HEK293 (cell line): Measurements from ENCODE around the gene OLR1.

Experiments
- CTCF ChIA-PET: fragments of 350-600 bp; formaldehyde crosslinking; extraction: SDS; loops from one replicate; lab custom pipeline; 2021; ENCODE audit warnings: antibody characterized with exemption; lab: Yijun Ruan, JAX
- POLR2A ChIA-PET: fragments of 300-600 bp; formaldehyde crosslinking; extraction: SDS; loops from one replicate; lab custom pipeline; 2020; ENCODE audit warnings: antibody characterized with exemption, inconsistent platforms; lab: Yijun Ruan, JAX
- H3K27ac ChIP-seq: fragments of 200-500 bp; sonication (Bioruptor generic); 2 replicates; pipeline ENCODE4 v1.5.1; 2014; ENCODE audit warnings: low read depth, low read length, control low read depth, inconsistent platforms; ENCODE audit errors: extremely low read depth
- H3K36me3 ChIP-seq, 2 experiments: fragments of 200-500 bp in 1 of 2; sonication (Bioruptor generic) in 1 of 2; 1 replicate in 1 of 2; 2 replicates in 1 of 2; pipeline ENCODE4 v1.5.1; 2014 to 2017; ENCODE audit warnings: inconsistent platforms in 2 of 2, low read length in 2 of 2; ENCODE audit not compliant: control insufficient read depth in 2 of 2, insufficient read depth in 1 of 2
- H3K4me1 ChIP-seq: fragments of 200-500 bp; sonication (Bioruptor generic); 2 replicates; pipeline ENCODE4 v1.5.1; 2014; ENCODE audit warnings: mild to moderate bottlenecking, low read length, inconsistent platforms; ENCODE audit not compliant: control insufficient read depth, insufficient read depth
- H3K4me3 ChIP-seq: 2 replicates; pipeline ENCODE4 v1.5.1; 2011; ENCODE audit warnings: low read depth, mild to moderate bottlenecking, control low read depth, low read length, moderate library complexity
- H3K9me3 ChIP-seq: fragments of 200-500 bp; sonication (Bioruptor generic); 2 replicates; pipeline ENCODE4 v1.5.1; 2014; ENCODE audit warnings: low read depth, low read length, inconsistent platforms; ENCODE audit not compliant: control insufficient read depth, insufficient read depth
- GLI4 ChIP-seq: fragments of 450-650 bp; formaldehyde crosslinking; IDR thresholded peaks from 2 replicates; pipeline ENCODE4 v1.5.1; 2016; ENCODE audit warnings: missing biosample characterization, missing genetic modification characterization
- HOXA7 ChIP-seq: sonication (generic); formaldehyde crosslinking; IDR thresholded peaks from 2 replicates; pipeline ENCODE4 v1.8.1; 2022; ENCODE audit warnings: missing genetic modification reagents, borderline replicate concordance
- INSM2 ChIP-seq: fragments of 450-650 bp; formaldehyde crosslinking; IDR thresholded peaks from 2 replicates; pipeline ENCODE4 v1.5.1; 2016; ENCODE audit warnings: missing biosample characterization, missing genetic modification characterization
- KLF10 ChIP-seq: fragments of 450-650 bp; IDR thresholded peaks from 2 replicates; pipeline ENCODE4 v1.5.1; 2018; ENCODE audit warnings: missing biosample characterization, mild to moderate bottlenecking, missing genetic modification characterization
- KLF7 ChIP-seq: fragments of 450-650 bp; formaldehyde crosslinking; IDR thresholded peaks from 2 replicates; pipeline ENCODE4 v1.5.1; 2016; ENCODE audit warnings: missing biosample characterization, missing genetic modification characterization, borderline replicate concordance
- MYNN ChIP-seq: fragments of 450-650 bp; formaldehyde crosslinking; IDR thresholded peaks from 2 replicates; pipeline ENCODE4 v1.5.1; 2016; ENCODE audit warnings: missing biosample characterization, missing genetic modification characterization, borderline replicate concordance
- MZF1 ChIP-seq: fragments of 450-650 bp; formaldehyde crosslinking; IDR thresholded peaks from 2 replicates; pipeline ENCODE4 v1.5.1; 2017; ENCODE audit warnings: missing biosample characterization, missing genetic modification characterization, borderline replicate concordance
- RBAK ChIP-seq: fragments of 450-650 bp; formaldehyde crosslinking; IDR thresholded peaks from 2 replicates; pipeline ENCODE4 v1.5.1; 2016; ENCODE audit warnings: missing biosample characterization, missing genetic modification characterization
- REST ChIP-seq: fragments of 450-650 bp; formaldehyde crosslinking; IDR thresholded peaks from 2 replicates; pipeline ENCODE4 v1.5.1; 2016; ENCODE audit warnings: missing biosample characterization, missing genetic modification characterization
- ZBTB6 ChIP-seq: fragments of 450-650 bp; formaldehyde crosslinking; IDR thresholded peaks from 2 replicates; pipeline ENCODE4 v1.5.1; 2017; ENCODE audit warnings: missing biosample characterization, missing genetic modification characterization
- ZFP69B ChIP-seq: fragments of 450-650 bp; formaldehyde crosslinking; IDR thresholded peaks from 2 replicates; pipeline ENCODE4 v1.5.1; 2016; ENCODE audit warnings: missing biosample characterization, missing genetic modification characterization
- ZNF157 ChIP-seq: fragments of 450-650 bp; formaldehyde crosslinking; IDR thresholded peaks from 2 replicates; pipeline ENCODE4 v1.5.1; 2016; ENCODE audit warnings: missing biosample characterization, missing genetic modification characterization
- ZNF184 ChIP-seq: fragments of 450-650 bp; IDR thresholded peaks from 2 replicates; pipeline ENCODE4 v1.5.1; 2018; ENCODE audit warnings: missing biosample characterization, mild to moderate bottlenecking, missing genetic modification characterization
- ZNF404 ChIP-seq: fragments of 450-650 bp; formaldehyde crosslinking; IDR thresholded peaks from 2 replicates; pipeline ENCODE4 v1.5.1; 2017; ENCODE audit warnings: missing biosample characterization, missing genetic modification characterization
- ZNF488 ChIP-seq: fragments of 450-650 bp; formaldehyde crosslinking; IDR thresholded peaks from 2 replicates; pipeline ENCODE4 v1.5.1; 2016; ENCODE audit warnings: missing biosample characterization, missing genetic modification characterization
- ZNF529 ChIP-seq: fragments of 450-650 bp; formaldehyde crosslinking; IDR thresholded peaks from 2 replicates; pipeline ENCODE4 v1.5.1; 2017; ENCODE audit warnings: missing genetic modification characterization, missing biosample characterization; ENCODE audit not compliant: insufficient replicate concordance
- ZNF544 ChIP-seq: fragments of 450-650 bp; formaldehyde crosslinking; IDR thresholded peaks from 2 replicates; pipeline ENCODE4 v1.5.0; 2017; ENCODE audit warnings: missing biosample characterization, missing genetic modification characterization
- ZNF548 ChIP-seq: fragments of 450-650 bp; formaldehyde crosslinking; IDR thresholded peaks from 2 replicates; pipeline ENCODE4 v1.5.1; 2016; ENCODE audit warnings: missing biosample characterization, missing genetic modification characterization
- ZNF561 ChIP-seq: fragments of 450-650 bp; IDR thresholded peaks from 2 replicates; pipeline ENCODE4 v1.5.1; 2018; ENCODE audit warnings: missing biosample characterization, missing genetic modification characterization, borderline replicate concordance
- ZNF621 ChIP-seq: fragments of 450-650 bp; formaldehyde crosslinking; IDR thresholded peaks from 2 replicates; pipeline ENCODE4 v1.5.1; 2017; ENCODE audit warnings: missing biosample characterization, missing genetic modification characterization
- ZNF692 ChIP-seq: fragments of 450-650 bp; formaldehyde crosslinking; IDR thresholded peaks from 2 replicates; pipeline ENCODE4 v1.5.1; 2016; ENCODE audit warnings: missing biosample characterization, missing genetic modification characterization
- ZNF747 ChIP-seq: fragments of 450-650 bp; formaldehyde crosslinking; IDR thresholded peaks from 2 replicates; pipeline ENCODE4 v1.5.1; 2016; ENCODE audit warnings: missing biosample characterization, missing genetic modification characterization
- ZNF768 ChIP-seq: fragments of 450-650 bp; formaldehyde crosslinking; IDR thresholded peaks from 2 replicates; pipeline ENCODE4 v1.5.1; 2018; ENCODE audit warnings: missing biosample characterization, mild to moderate bottlenecking, missing genetic modification characterization
- ZNF777 ChIP-seq: fragments of 450-650 bp; formaldehyde crosslinking; IDR thresholded peaks from 2 replicates; pipeline ENCODE4 v1.5.1; 2017; ENCODE audit warnings: missing biosample characterization, missing genetic modification characterization, borderline replicate concordance
- ZSCAN23 ChIP-seq: fragments of 450-650 bp; formaldehyde crosslinking; IDR thresholded peaks from 2 replicates; pipeline ENCODE4 v1.5.1; 2016; ENCODE audit warnings: missing biosample characterization, missing genetic modification characterization
- ZXDB ChIP-seq: fragments of 450-650 bp; formaldehyde crosslinking; IDR thresholded peaks from 2 replicates; pipeline ENCODE4 v1.5.1; 2016; ENCODE audit warnings: missing biosample characterization, missing genetic modification characterization

OLR1 gene

GRCh38 chr12:10178821-10179220 is 6.9 kb upstream of the OLR1 start, which contains the start of gene TMEM52B (continued):
- TF ChIP-seq ZBTB6 (tag by site-specific recombination) (no peak), MZF1 (tag by site-specific recombination) (no peak), RBAK (no peak), HOXA7 (CRISPR knock-in tag) (no peak), ZNF404 (tag by site-specific recombination) (no peak), ZNF768 (tag by site-specific recombination) (no peak), KLF10 (tag by site-specific recombination) (no peak), ZNF747 (tag by site-specific recombination) (no peak), ZNF777 (tag by site-specific recombination) (no peak), ZNF621 (tag by site-specific recombination) (no peak), KLF7 (tag by site-specific recombination) (no peak)

- Histone ChIP-seq H3K9me3 (no peaks in the 10 kb centered on the region), H3K36me3 (no peaks in the 10 kb centered on the region), H3K27ac (no peak overlapping the region), H3K4me3 (no peak overlapping the region), H3K4me1 (no peaks in the 10 kb centered on the region)
- POLR2A ChIA-PET: interaction anchor here (0.5 to 0.6 kb wide), 2 partner anchors 30 to 1002 kb away, joined by 3 to 5 read pairs; no protein-coding TSS in a partner anchor
- CTCF ChIA-PET: interaction anchor here (1.0 to 1.4 kb wide), 3 partner anchors 22 to 426 kb away, joined by 3 to 7 read pairs (median 6); no protein-coding TSS in a partner anchor
- TF ChIP-seq ZNF529: no peak
- no peak for TF ChIP-seq GLI4 (tag by site-specific recombination)
- TF ChIP-seq ZFP69B: no peak
- no peak for TF ChIP-seq INSM2 (tag by site-specific recombination)
- no peak for TF ChIP-seq ZSCAN23 (tag by site-specific recombination)
- TF ChIP-seq ZNF488 (tag by site-specific recombination): no peak
- no peak for TF ChIP-seq MYNN (tag by site-specific recombination)
- no peak for TF ChIP-seq ZXDB (tag by site-specific recombination)
- TF ChIP-seq ZNF561 (tag by site-specific recombination): no peak
- no peak for TF ChIP-seq ZNF548
- no peak for TF ChIP-seq ZNF157 (tag by site-specific recombination)
- no peak for TF ChIP-seq ZNF544
- TF ChIP-seq REST: no peak
- TF ChIP-seq ZNF692 (tag by site-specific recombination): no peak
- no peak for TF ChIP-seq ZNF184 (tag by site-specific recombination)
Observed at GRCh38 chr12:10175846-10176636, 4.1 kb upstream of the OLR1 start.
